Epithelial cell of prostate (primary cell): ENCODE measurements around the gene CACNA1I.

ENCODE experiments used
- DNase-seq: peaks from one replicate; pipeline ENCODE4 v3.0.0-alpha.2; 2011; ENCODE audit warnings: low read depth, low spot score
- H3K27ac ChIP-seq: fragments of 450-650 bp; 2 replicates; pipeline ENCODE4 v1.5.1; 2017; ENCODE audit warnings: mild to moderate bottlenecking

The CACNA1I gene

DNA sequence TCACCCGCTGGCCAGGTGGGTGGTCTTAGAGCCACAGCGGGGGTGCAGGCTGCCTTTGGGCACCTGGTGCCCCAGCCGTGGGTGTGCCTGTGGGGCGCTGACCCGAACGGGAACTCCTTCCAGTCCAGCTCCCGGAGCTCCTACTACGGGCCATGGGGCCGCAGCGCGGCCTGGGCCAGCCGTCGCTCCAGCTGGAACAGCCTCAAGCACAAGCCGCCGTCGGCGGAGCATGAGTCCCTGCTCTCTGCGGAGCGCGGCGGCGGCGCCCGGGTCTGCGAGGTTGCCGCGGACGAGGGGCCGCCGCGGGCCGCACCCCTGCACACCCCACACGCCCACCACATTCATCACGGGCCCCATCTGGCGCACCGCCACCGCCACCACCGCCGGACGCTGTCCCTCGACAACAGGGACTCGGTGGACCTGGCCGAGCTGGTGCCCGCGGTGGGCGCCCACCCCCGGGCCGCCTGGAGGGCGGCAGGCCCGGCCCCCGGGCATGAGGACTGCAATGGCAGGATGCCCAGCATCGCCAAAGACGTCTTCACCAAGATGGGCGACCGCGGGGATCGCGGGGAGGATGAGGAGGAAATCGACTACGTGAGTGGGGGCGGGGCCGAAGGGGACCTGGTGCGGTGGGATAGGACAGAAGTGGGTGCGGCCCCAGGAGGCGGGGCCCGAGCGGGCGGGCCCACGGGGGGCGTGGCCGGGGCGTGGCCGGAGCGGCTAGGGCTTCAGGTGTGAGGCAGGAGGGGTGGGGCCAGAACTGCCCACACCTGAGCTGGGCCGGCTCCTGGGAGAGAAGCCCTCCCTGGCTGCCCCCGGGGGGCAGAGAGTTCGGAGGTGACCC, 91.5 kb downstream of the CACNA1I start:
- no peak overlapping the region for H3K27ac ChIP-seq
- DNase-seq, result no peak

DNA sequence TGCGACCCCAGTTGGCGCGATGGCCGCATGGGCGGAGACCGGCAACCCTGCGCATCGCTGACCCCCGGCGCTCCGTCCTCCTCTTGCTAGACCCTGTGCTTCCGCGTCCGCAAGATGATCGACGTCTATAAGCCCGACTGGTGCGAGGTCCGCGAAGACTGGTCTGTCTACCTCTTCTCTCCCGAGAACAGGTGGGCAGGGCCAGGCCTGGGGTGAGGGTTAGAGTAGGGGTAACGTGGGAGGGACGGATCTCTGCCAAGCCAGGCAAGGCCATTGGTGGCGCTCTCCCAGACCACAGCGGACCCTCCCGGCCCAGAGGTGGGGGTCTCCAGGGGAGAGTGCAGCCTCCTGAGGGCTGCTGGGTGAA, 92.1 kb downstream of the CACNA1I start:
- no peak overlapping the region for H3K27ac ChIP-seq
- DNase-seq, result no peak

DNA sequence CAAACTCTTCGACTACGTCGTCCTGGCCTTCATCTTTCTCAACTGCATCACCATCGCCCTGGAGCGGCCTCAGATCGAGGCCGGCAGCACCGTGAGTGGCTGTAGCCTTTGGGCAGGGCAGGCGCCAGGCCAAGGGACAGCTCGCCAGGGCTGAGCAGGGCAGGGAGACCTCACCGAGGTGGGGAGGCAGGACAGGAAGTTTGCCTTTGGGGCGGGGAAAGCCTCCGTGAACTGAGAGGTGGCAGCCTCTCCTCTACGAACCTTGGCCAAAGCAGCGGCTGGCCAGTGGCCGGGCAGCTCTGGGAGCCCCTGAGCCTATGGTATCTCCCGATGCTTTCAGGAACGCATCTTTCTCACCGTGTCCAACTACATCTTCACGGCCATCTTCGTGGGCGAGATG, 93.2 kb downstream of the CACNA1I start:
- no peak overlapping the region for H3K27ac ChIP-seq

DNA sequence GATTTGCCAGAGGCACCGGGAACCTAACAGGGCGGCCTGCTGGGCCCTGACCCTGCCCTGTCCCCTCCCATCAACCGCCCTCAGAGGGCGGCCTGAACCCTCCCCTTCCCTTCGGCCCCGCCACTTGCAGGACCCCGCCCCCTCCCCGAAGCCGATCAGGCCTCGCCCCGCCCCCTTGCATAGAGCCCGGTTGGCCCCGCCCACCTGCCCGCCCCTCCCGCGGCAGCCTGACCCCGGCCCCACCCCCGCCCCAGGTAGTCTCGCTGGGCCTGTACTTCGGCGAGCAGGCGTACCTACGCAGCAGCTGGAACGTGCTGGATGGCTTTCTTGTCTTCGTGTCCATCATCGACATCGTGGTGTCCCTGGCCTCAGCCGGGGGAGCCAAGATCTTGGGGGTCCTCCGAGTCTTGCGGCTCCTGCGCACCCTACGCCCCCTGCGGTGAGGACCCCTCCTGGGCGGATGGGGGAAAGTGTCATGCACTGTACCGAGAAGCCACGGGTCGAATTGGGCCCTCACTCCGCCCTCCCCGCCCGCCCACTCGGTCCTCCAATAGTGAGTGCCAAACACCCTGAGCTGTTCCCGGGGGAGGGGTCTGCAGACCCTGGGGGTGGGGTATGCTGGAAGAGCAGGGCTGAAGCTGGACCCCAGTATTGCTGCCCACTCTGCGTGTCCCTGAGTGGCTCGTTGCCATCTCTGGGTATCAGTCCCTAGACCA, 94.1 kb downstream of the CACNA1I start:
- no peak for DNase-seq
- no peak overlapping the region for H3K27ac ChIP-seq

More for the DNA sequence above, 93.2 kb downstream of the CACNA1I start:
- no peak for DNase-seq

DNA sequence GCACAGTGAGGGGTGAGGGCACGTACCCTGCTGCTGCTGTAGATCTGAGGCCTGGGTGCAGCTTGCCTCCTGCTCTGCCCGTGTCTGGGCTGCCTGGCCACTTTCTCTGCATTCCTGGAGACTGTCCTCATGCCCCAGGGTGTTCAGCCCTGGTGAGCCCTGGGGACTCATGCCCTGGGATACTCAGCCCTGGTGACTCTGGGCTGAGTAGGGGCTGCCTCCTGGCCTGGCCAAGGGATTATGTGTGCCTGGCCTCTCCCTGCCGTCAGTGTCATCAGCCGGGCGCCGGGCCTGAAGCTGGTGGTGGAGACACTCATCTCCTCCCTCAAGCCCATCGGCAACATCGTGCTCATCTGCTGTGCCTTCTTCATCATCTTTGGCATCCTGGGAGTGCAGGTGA, 94.7 kb downstream of the CACNA1I start:
- no peak overlapping the region for H3K27ac ChIP-seq
- no peak for DNase-seq

DNA sequence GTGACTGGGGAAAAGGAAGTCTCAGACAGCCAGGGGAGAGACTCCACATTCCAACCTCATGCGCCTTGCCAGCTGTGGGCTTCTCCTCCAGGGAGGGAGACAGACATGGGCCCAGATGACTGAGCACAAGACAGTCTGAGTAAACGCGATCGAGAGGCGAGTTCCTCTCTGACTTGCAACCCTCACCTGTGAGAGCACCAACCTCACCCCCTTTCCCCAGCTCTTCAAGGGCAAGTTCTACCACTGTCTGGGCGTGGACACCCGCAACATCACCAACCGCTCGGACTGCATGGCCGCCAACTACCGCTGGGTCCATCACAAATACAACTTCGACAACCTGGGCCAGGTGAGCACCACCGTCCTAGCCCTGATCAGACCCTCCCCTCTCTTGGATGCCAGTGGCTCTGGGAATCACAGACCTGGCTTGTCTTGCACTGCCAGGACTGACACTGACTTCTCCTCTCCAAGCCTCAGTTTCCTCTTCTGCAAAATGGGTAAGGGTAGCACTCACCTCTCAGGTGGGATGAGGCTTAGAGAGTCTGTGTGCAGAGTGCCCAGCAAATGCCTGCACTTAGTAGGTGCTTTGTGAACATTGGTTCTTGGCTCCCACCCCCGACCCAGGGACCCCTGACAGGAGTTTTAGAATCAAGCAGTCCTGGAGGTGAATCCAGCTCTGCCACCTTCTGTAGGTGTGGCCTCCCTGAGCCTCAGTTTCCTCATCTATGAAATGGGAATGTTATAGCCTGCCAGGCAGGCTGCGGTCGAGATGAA, 95.3 kb downstream of the CACNA1I start:
- DNase-seq, result no peak
- H3K27ac ChIP-seq, result no peak overlapping the region

DNA sequence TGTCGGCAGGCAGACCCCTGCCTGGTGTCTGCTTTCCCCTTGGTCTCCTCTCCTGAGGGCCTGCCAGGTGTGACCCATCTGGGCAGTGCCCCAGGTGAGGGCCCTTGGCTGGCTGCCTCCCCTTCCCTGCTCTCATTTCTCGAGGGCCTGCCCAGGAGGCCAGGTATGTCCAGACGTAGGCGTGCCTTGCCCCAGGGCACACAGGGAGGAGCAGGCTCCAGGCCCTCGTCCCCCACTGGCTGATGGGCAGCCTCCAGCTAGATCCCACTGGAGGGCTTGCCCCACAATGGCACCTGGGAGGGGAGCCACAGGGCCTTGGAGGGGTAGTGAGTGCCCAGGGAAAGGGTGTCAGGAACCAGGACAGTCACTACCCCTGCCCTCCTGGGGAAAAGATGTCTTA, 95.9 kb downstream of the CACNA1I start:
- no peak for DNase-seq
- H3K27ac ChIP-seq, result no peak overlapping the region

DNA sequence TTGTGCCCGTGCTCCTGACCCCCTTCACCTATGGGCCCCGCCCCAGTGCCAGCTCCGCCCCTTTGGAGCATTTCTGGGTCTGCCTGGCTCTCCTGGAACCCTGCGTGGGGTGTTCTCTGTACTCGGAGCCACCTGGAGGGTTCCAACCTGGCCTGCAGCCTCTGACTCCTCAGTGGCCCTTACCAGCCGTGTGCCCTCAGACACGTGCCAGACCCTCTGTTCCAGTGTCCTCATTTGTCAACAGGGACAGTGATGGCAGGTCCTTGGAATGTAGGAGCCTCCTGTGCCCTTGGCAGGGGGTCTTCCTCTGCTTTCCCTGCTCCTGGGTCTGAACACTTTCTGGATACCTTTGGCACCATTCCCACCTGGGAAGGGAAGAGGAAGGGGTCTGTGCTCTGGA, 96.4 kb downstream of the CACNA1I start:
- no peak for DNase-seq
- no peak overlapping the region for H3K27ac ChIP-seq

DNA sequence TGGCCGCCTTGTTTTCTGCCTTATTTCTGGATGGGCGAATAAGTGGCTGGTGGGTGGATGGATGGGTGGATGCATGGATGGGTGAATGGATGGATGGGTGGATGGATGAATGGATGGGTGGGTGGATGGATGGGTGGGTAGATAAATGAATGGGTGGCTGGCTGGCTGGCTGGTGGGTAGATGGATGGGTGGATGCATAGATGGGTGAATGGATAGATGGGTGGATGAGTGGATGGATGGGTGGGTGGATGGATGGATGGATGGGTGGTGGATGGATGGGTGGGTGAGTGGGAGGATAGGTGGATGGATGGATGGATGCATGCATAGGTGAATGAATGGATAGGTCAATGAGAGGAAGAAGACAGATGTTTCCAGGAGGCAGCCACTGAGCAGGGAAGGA, 98.9 kb downstream of the CACNA1I start:
- H3K27ac ChIP-seq, result no peak overlapping the region
- no peak for DNase-seq

DNA sequence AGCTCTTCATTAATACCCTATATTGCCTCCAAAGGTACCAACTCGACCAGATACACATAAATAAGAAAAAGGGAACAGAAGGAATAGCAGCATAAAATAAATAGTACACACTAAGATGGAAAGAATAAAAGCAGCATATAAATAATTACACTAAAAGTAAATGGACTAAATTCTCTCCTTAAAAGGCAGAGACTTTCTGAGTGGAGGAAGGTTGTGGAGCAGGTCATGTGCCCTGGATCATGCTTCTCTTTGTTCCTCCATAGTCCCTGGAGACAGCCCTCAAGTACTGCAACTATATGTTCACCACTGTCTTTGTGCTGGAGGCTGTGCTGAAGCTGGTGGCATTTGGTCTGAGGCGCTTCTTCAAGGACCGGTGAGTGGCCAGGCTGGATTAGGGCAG, 101.4 kb downstream of the CACNA1I start:
- no peak for DNase-seq
- H3K27ac ChIP-seq, result no peak overlapping the region

DNA sequence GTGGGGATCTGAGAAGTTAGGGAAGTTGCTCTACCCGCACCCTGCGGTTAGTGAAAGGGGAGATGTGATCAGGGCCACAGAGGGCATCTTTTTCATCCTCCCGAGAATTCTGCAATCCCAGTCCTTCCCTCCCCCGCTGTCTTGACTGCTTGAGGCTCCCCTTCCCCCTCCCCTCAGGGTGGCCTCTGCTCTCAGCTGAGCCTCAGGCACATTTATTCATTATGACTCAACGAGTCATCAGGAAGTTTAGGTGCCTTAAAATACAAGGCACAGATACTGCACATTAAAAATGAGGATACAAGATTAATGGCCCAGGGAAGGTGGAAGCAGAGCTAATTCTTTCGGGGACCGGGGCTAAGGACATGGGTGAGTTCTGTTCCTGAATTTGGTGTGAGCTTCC, 104.0 kb downstream of the CACNA1I start:
- H3K27ac ChIP-seq, result no peak overlapping the region
- no peak for DNase-seq

DNA sequence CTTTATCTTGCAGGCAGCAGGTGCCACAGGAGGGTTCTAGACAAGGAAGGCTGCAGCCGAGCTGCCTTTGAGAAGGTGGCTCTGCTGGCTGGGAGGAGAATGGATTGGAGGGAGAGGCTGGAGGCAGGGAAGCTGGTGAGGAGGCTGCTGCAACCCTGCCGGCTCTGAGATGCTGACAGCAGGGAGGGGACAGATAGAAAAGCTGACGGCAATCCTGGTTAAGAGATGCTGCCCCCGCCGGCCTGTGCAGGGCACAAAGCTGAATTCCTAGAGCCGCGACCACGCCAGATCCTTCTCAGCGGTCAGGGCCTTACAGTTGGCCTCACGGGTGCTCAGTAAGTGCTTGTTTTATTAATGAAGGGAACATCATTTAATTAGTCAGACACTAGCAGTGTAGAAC, 105.4 kb downstream of the CACNA1I start:
- no peak overlapping the region for H3K27ac ChIP-seq
- no peak for DNase-seq

DNA sequence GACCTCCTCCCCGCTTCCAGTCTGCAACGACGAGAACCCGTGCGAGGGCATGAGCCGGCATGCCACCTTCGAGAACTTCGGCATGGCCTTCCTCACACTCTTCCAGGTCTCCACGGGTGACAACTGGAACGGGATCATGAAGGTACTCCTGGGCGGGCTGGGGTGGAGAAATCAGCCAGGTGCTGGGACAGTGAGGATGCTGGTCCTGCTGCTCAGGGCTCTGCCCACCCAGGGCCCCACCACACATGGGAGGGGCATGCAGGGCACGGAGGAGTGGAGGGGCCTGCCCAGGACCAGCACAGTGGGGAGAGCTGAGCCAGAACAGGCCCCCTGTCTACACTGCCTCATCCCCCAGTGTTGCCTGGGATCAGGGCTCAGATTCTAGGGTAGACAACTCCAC, 107.4 kb downstream of the CACNA1I start:
- H3K27ac ChIP-seq, result no peak overlapping the region
- no peak for DNase-seq

DNA sequence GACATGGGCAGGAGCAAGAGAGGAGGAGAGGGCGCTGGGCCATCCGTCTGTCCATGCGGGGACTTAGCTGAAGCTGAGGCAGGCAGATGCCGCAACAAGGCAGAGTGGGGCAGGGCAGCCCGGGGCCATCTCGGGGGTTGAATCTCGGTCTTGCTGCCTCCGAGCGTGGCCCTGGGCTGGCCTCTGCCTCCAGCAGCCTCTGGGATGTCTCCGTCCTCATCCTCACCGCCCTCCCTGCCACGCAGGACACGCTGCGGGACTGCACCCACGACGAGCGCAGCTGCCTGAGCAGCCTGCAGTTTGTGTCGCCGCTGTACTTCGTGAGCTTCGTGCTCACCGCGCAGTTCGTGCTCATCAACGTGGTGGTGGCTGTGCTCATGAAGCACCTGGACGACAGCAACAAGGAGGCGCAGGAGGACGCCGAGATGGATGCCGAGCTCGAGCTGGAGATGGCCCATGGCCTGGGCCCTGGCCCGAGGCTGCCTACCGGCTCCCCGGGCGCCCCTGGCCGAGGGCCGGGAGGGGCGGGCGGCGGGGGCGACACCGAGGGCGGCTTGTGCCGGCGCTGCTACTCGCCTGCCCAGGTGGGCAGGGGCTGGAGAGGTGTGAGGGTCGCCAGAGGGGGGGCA, 108.4 kb downstream of the CACNA1I start:
- no peak for DNase-seq
- no peak overlapping the region for H3K27ac ChIP-seq

DNA sequence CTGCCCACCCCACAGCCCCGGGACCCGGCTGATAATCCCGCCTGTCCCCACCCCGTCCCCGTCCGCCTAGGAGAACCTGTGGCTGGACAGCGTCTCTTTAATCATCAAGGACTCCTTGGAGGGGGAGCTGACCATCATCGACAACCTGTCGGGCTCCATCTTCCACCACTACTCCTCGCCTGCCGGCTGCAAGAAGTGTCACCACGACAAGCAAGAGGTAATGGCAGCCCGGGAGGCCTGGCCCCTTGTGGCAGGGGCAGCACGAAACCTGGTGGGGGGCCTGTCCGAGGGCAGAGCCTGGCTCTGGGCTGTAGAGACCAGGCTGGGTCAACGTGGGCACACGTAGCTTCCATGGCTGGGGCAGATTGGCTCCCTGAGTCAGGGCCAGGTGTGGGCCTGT, 109.1 kb downstream of the CACNA1I start:
- no peak overlapping the region for H3K27ac ChIP-seq
- DNase-seq, result no peak

DNA sequence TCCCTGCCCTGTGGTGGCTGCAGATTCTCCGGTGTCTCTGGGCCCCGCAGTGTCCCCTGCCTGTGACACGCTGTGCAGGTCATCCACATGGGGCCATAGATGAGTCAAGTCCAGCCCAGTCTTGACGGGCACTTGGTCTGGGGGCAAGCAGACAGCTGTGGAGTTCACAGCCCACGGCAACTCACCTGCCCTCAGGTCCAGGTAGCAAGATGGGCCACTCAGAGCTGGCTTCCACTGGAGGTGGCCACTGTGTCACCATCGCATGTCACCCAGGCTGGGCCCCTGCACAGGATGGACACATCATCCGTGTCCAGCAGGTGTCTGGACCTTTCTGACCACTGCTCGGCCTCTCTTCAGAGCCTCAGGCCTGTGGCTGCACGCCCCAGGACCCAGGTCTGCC, 109.9 kb downstream of the CACNA1I start:
- no peak for DNase-seq
- H3K27ac ChIP-seq, result no peak overlapping the region

DNA sequence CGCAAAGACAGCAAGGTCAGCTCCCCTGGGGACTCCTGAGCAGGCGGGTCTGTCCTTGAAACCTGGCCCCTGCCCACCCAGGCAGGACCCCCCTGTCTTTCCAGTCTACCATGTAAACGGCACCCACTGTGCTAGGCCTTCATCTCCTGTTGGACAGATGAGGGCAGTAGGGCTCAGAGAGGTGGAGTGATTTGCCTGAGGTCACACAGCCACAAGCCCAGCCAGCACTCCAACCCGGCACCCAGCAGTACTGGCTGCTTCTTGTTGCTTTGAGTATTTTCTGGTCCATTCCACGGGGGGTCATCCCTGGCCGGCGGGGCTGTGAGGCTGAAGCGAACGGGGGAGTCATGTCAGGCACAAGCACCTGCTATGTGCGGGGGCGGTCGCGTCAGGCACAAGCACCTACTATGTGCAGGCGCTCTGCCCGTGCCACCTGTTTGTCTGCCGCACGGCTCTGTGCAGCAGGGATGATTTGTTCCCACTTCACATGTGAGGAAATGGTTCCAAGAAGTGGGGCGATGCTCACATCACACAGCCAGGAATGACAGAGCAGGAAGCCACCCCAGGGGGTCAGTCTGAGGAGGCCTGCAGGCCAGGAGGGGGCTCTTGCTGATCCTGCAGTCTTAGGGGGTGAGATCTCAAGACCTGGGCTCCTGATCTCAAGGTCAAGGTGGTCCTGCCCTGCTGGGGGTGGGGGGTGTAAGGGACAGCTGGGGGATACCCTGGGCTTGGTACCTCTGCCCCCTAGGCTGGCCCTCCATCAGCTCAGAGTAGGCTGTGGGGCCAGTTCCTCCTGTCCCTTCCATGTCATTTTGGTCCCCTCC, 110.7 kb downstream of the CACNA1I start:
- no peak for DNase-seq
- H3K27ac ChIP-seq, result no peak overlapping the region

DNA sequence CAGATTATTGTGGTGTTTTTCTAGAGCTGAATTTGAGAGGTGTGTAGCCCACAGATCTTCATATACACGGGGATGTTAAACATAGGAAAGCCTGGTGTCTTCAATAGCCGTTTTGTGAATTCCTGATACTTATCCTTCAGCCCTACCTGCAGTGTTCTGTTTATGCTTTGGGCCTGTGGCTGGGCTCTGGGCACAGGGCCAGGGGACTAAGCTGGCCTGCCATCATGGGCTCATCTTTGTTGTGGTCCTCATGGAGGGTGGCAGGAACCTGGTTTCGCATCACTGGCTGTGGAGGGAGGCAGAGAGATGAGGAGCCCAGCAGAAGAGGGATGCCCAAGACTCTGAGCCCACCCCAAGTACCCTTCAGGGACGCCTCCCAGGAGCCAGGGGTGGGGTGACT, 112.4 kb downstream of the CACNA1I start:
- DNase-seq, result no peak
- H3K27ac ChIP-seq, result no peak overlapping the region

DNA sequence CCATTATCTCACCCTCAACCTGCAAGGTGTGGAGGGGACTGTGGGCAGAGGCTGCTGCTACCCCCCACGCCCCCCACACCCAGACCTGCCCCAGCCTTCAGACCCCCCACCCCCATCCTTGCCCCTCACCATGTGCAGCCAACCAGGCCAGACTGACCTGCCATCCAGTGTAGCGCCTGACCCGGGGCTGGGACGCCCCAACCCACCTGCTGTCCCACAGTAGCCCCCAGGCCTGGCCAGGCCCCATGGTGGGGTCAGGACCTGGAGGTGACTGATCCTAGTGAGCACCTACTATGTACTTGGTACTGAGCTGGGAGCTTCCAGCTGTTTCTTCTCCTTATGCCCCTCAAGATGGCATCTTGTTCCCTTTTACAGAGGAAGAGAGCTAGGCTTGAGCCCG, 113.1 kb downstream of the CACNA1I start:
- H3K27ac ChIP-seq, result no peak overlapping the region
- no peak for DNase-seq

DNA sequence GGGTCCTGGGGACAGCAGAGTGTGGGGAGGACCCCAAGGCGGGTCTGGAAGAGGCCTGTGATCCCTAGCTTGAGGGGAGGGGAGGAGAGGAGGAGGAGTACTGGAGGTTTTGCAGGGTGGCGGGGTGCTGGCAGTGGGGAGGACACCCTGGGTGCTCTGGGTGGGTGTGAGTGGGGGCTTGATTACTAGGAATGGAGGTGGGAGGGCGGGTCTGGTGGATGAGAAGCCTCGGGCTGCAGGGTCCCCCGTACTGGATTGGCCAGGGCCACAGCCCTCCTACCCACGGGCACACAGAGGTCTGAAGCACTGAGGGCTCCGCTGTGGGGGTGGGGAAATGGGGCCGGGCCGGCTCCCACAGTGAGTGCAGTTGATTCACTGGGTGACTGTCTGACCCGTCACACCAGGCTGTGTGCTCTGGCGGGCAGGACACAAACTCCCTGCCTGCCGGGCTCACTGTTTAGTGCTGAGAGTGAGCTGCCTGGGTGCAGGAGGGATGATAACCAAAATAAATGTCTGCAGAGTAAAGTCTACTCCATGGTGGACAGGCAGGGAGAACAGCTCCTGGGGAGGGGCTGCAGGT, 114.2 kb downstream of the CACNA1I start:
- no peak for DNase-seq

More for the DNA sequence above, 114.2 kb downstream of the CACNA1I start:
- H3K27ac ChIP-seq, result no peak overlapping the region
